ENCODE measurements around the gene RTTN. TPM values are rescaled to one million over a fixed set of nuclear protein-coding genes. Genes with fewer than 3 reads are reported as not detected.

Gene RTTN
- total RNA-seq, 2 donors from 2014 or later = 22.3 to 35.4 TPM

DNA sequence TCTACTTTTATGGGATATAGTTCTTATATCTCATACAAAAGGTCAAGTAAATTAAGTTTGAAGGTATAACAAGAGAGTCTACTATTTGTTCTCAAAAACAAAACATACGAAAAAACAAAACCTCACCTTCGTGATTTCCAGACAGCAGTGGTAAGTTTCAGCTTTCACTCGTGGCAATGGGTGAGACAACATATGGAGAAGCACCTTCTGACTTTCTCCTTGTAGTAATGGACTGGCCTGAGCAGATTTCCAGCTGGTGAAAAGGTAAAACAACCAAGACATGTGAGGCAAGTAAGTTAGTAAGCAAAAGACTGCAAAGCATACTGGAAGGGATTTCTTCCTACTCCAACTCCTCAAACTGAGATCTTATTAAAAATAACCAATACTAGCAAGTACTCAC is 39.6 kb downstream of the RTTN start:
- DNase-seq = no peak
- Histone ChIP-seq H3K9me3 (ENCODE audit: control insufficient read depth, low read length) (no peaks in the 10 kb centered on the region), H3K27ac (ENCODE audit: low read depth, low read length) (no peak overlapping the region), H3K27me3 (ENCODE audit: control insufficient read depth, insufficient read depth, low read length, poor library complexity, severe bottlenecking) (peaks cover 20% of the 10 kb centered on the region), H3K4me3 (ENCODE audit: low read length) (no peak overlapping the region), H3K36me3 (ENCODE audit: control insufficient read depth, insufficient read depth, low read length) (peaks cover 26% of the 10 kb centered on the region), H3K9ac (ENCODE audit: extremely low read depth, low read length, poor library complexity, severe bottlenecking) (no peak overlapping the region), H3K4me1 (ENCODE audit: control insufficient read depth, insufficient read depth, low read length) (no peaks in the 10 kb centered on the region)
- TF ChIP-seq, protein P1, sequence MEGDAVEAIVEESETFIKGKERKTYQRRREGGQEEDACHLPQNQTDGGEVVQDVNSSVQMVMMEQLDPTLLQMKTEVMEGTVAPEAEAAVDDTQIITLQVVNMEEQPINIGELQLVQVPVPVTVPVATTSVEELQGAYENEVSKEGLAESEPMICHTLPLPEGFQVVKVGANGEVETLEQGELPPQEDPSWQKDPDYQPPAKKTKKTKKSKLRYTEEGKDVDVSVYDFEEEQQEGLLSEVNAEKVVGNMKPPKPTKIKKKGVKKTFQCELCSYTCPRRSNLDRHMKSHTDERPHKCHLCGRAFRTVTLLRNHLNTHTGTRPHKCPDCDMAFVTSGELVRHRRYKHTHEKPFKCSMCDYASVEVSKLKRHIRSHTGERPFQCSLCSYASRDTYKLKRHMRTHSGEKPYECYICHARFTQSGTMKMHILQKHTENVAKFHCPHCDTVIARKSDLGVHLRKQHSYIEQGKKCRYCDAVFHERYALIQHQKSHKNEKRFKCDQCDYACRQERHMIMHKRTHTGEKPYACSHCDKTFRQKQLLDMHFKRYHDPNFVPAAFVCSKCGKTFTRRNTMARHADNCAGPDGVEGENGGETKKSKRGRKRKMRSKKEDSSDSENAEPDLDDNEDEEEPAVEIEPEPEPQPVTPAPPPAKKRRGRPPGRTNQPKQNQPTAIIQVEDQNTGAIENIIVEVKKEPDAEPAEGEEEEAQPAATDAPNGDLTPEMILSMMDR (conservative IDR thresholded peaks at IDR 0.05) = no peak
- peaks cover under 1% of the 10 kb centered on the region for H3K4me1 Mint-ChIP-seq
- peaks cover 26% of the 10 kb centered on the region for H3K36me3 Mint-ChIP-seq (ENCODE audit: low read depth)
- no peak overlapping the region for H3K4me3 Mint-ChIP-seq
- peaks cover 13% of the 10 kb centered on the region for H3K27me3 Mint-ChIP-seq (ENCODE audit: insufficient read depth)
- no peak overlapping the region for H3K27ac Mint-ChIP-seq
- WGBS, 2 experiments (ENCODE audit: insufficient coverage in 1 of 2, insufficient read length in 1 of 2) = 87 to 98% methylated on average over 3 of the region's 3 CpGs
- H3K9me3 Mint-ChIP-seq = no peaks in the 10 kb centered on the region

DNA sequence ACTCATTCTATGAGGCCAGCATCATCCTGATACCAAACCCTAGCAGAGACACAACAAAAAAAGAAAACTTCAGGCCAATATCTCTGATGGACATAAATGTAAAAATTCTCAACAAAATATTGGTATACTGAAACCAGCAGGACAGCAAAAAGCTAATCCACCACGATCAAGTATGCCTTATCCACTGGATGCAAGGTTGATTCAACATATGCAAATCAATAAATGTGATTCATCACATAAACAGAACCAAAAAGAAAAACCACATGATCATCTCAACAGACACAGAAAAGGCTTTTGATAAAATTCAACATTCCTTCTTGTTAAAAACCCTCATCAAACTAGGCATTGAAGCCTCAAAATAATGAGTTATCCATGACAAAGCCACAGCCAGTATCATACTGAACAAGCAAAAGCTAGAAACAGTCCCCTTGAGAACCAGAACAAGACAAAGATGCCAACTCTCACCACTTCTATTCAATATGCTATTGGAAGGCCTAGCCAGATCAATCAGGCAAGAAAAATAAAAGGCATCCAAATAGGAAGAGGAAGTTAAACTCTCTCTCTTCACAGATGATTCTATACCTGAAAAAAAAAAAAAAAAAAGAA is 45.3 kb downstream of the RTTN start:
- Mint-ChIP-seq H3K36me3 (ENCODE audit: low read depth) (peaks cover 70% of the 10 kb centered on the region), H3K27me3 (ENCODE audit: insufficient read depth) (no peaks in the 10 kb centered on the region), H3K9me3 (peaks cover 16% of the 10 kb centered on the region), H3K4me1 (no peaks in the 10 kb centered on the region), H3K4me3 (no peak overlapping the region), H3K27ac (no peak overlapping the region)
- no peak for DNase-seq
- WGBS, 2 experiments (ENCODE audit: insufficient coverage in 1 of 2, insufficient read length in 1 of 2) = 88 to 90% methylated on average over 1 of the region's 1 CpG
- Histone ChIP-seq H3K4me1 (ENCODE audit: control insufficient read depth, insufficient read depth, low read length) (no peaks in the 10 kb centered on the region), H3K4me3 (ENCODE audit: low read length) (no peak overlapping the region), H3K36me3 (ENCODE audit: control insufficient read depth, insufficient read depth, low read length) (peaks cover 20% of the 10 kb centered on the region), H3K9ac (ENCODE audit: extremely low read depth, low read length, poor library complexity, severe bottlenecking) (no peak overlapping the region), H3K27me3 (ENCODE audit: control insufficient read depth, insufficient read depth, low read length, poor library complexity, severe bottlenecking) (no peaks in the 10 kb centered on the region), H3K27ac (ENCODE audit: low read depth, low read length) (no peak overlapping the region), H3K9me3 (ENCODE audit: control insufficient read depth, low read length) (no peaks in the 10 kb centered on the region)
- TF ChIP-seq, protein P1 (conservative IDR thresholded peaks at IDR 0.05) = no peak

DNA sequence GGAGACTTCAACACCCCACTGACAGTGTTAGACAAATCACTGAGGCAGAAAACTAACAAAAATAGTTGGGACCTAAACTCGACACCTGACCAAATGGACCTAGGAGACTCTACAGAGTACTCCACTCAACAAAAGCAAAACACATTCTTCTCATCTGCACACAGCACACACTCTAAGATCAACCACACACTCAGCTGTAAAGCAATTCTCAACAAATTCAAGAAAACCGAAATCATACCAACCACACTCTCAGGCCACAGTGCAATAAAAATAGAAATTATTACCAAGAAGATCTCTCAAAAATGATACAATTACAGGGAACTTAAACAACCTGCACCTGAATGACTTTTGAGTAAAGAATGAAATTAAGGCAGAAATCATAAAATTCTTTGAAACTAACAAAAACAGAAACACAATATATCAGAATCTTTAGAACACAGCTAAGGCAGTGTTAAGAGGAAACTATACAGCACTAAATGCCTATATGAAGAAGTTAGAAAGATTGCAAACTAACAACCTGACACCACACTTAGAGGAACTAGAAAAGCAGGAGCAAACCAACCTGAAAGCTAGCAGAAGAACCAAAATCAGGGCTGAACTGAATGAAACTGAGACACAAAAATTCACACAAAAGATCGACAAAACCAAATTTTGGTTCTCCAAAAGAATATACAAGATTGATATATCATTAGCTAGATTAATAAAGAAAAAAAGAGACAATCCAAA is 46.3 kb downstream of the RTTN start:
- H3K27ac ChIP-seq (ENCODE audit: low read depth, low read length) = no peak overlapping the region
- no peak overlapping the region for H3K4me3 ChIP-seq (ENCODE audit: low read length)
- Mint-ChIP-seq H3K4me1 (no peaks in the 10 kb centered on the region), H3K4me3 (no peak overlapping the region), H3K9me3 (peaks cover 16% of the 10 kb centered on the region), H3K27ac (no peak overlapping the region), H3K36me3 (ENCODE audit: low read depth) (peaks cover 79% of the 10 kb centered on the region), H3K27me3 (ENCODE audit: insufficient read depth) (no peaks in the 10 kb centered on the region)
- H3K9ac ChIP-seq (ENCODE audit: extremely low read depth, low read length, poor library complexity, severe bottlenecking) = no peak overlapping the region
- peaks cover 20% of the 10 kb centered on the region for H3K36me3 ChIP-seq (ENCODE audit: control insufficient read depth, insufficient read depth, low read length)
- H3K4me1 ChIP-seq (ENCODE audit: control insufficient read depth, insufficient read depth, low read length) = no peaks in the 10 kb centered on the region
- H3K9me3 ChIP-seq (ENCODE audit: control insufficient read depth, low read length) = no peaks in the 10 kb centered on the region
- H3K27me3 ChIP-seq (ENCODE audit: control insufficient read depth, insufficient read depth, low read length, poor library complexity, severe bottlenecking) = no peaks in the 10 kb centered on the region
- DNase-seq = no peak
- 92 to 93% methylated on average over 1 to 3 of the region's 3 CpGs for WGBS, 2 experiments (ENCODE audit: insufficient coverage in 1 of 2, insufficient read length in 1 of 2)
- TF ChIP-seq, protein P1 (conservative IDR thresholded peaks at IDR 0.05) = no peak
